Naive B cell (primary cell): ENCODE results near the gene MTCL1. TPM values are rescaled to one million over a fixed set of nuclear protein-coding genes. Genes with fewer than 3 reads are reported as not detected.

Source experiments
- ATAC-seq, 2 donors: fragments of 150-1000 bp; cut with Tn5 transposase; 2 replicates each; pipeline ENCODE4 v1.10.0; 2021; ENCODE audit warnings: low read depth in 2 of 2, mild to moderate bottlenecking in 2 of 2, moderate library complexity in 2 of 2
- DNase-seq: peaks from one replicate; pipeline ENCODE4 v3.0.0; 2022
- H3K27ac Mint-ChIP-seq, 6 donors: one replicate each; pipeline ENCODE4 v1.8.0; 2020 to 2022; ENCODE audit warnings: mild to moderate bottlenecking in 6 of 6, mixed read lengths in 6 of 6, moderate library complexity in 5 of 6, inconsistent platforms in 2 of 6
- H3K27me3 Mint-ChIP-seq, 3 donors: one replicate each; pipeline ENCODE4 v1.8.0; 2021 to 2022; ENCODE audit warnings: mixed read lengths in 3 of 3, mild to moderate bottlenecking in 1 of 3
- H3K36me3 Mint-ChIP-seq, 2 donors: one replicate each; pipeline ENCODE4 v1.8.0; 2020 to 2022; ENCODE audit warnings: mixed read lengths in 2 of 2, inconsistent platforms in 1 of 2, mild to moderate bottlenecking in 1 of 2
- H3K4me1 Mint-ChIP-seq, 3 donors: one replicate each; pipeline ENCODE4 v1.8.0; 2020 to 2022; ENCODE audit warnings: mixed read lengths in 3 of 3, inconsistent platforms in 1 of 3, mild to moderate bottlenecking in 1 of 3, moderate library complexity in 1 of 3
- H3K4me3 Mint-ChIP-seq, 8 donors: one replicate each; pipeline ENCODE4 v1.8.0; 2020 to 2022; ENCODE audit warnings: mild to moderate bottlenecking in 8 of 8, mixed read lengths in 8 of 8, moderate library complexity in 8 of 8, inconsistent platforms in 2 of 8
- H3K9me3 Mint-ChIP-seq, 7 donors: one replicate each; pipeline ENCODE4 v1.8.0; 2020 to 2022; ENCODE audit warnings: mixed read lengths in 7 of 7, mild to moderate bottlenecking in 5 of 7, inconsistent platforms in 2 of 7, moderate library complexity in 1 of 7
- polyA plus RNA-seq, 6 donors: library from polyadenylated mRNA; unstranded; fragments of 300-500 nt; fragmentation: Illumina TruSeq; gene quantifications; one replicate each; pipeline ENCODE4 v1.2.3, GENCODE V29; 2021; ENCODE audit warnings: low read depth in 6 of 6

Gene MTCL1
- polyA plus RNA-seq, 6 donors from 2014 or later = 0.26 to 1.4 (median 0.80) TPM

DNA sequence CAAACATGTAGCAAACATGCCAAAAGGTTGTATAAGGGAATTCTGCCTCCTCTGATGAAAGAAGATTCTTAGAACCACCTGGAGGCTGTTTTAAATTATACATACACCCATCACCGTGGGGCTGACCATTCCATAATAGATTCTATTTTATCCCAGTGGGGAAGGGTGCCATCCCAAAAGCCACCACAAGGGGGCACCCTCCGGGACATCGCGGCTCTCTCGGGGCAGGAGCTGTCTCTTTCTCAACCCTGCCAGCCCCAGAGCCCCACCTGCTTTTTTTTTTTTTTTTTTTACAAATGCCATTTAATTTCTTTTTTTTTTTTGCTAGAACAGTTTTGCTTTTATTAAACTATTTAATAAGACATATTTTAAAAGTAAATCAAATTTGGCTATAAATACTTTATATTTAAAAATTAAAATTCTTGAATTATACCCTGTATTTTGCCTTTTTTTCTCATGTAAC lies 8.6 kb upstream of the MTCL1 start:
- Mint-ChIP-seq H3K27ac (peak overlapping the region; percentile 38 to 96 (median 94)), H3K36me3 (no peaks in the 10 kb centered on the region), H3K4me1 (peaks cover 11 to 14% (median 12%) of the 10 kb centered on the region in 3 donors), H3K27me3 (peaks cover 11 to 14% (median 11%) of the 10 kb centered on the region in 3 donors), H3K4me3 (peak overlapping the region in 2 of 8 donors; percentile 29 to 35), H3K9me3 (no peaks in the 10 kb centered on the region)
- ATAC-seq (peak; percentile 61 to 70), DNase-seq (peak; percentile 66)

- H3K36me3 Mint-ChIP-seq = no peaks in the 10 kb centered on the region
Observed at GRCh38 chr18:8699126-8699525, 6.2 kb upstream of the MTCL1 start.

GRCh38 chr18:8699948-8700347 lies 5.4 kb upstream of the MTCL1 start:
- Mint-ChIP-seq H3K36me3 (no peaks in the 10 kb centered on the region), H3K27me3 (peaks cover 22 to 39% (median 37%) of the 10 kb centered on the region in 3 donors), H3K4me1 (peaks cover 21 to 27% (median 24%) of the 10 kb centered on the region in 3 donors), H3K9me3 (no peaks in the 10 kb centered on the region), H3K27ac (peak overlapping the region in 1 of 6 donors; percentile 57), H3K4me3 (peak overlapping the region in 1 of 8 donors; percentile 63)
- DNase-seq = no peak
- no peak for ATAC-seq

More at GRCh38 chr18:8699126-8699525, 6.2 kb upstream of the MTCL1 start:
- peaks cover 21 to 37% (median 34%) of the 10 kb centered on the region in 3 donors for H3K27me3 Mint-ChIP-seq
- H3K27ac Mint-ChIP-seq = no peak overlapping the region
- ATAC-seq (no peak), DNase-seq (no peak)
- no peaks in the 10 kb centered on the region for H3K9me3 Mint-ChIP-seq
- peak overlapping the region in 1 of 8 donors; percentile 12 for H3K4me3 Mint-ChIP-seq
- peaks cover 16 to 20% (median 18%) of the 10 kb centered on the region in 3 donors for H3K4me1 Mint-ChIP-seq

DNA sequence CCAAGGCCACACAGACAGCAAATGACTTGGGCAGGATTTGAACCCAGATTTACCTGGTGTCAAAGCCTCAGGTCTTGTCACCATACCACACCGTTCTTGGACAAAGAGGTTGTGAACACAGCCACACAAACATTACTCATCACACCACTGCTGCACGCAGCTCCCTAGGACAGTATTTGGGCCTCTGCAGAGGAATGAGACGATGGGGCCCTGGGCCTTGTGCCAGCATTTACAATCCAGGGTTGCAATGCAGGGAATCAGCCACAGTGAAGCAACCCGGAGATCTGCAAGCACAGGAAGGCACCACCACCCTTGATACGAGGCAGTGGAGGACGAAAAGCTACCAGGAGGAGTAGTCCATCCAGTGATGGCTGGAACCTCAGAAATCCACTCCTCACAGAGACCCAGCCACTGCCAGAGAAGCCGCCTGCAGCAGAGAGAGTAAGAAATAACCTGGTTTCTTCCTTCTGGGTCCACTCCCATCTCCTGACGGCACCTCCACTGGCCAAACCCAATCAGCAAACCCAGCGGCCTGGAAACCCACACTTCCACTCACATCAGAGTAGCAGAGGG lies 3.7 kb upstream of the MTCL1 start:
- peak overlapping the region in 1 of 8 donors; percentile 47 for H3K4me3 Mint-ChIP-seq
- DNase-seq (no peak), ATAC-seq (no peak)
- H3K4me1 Mint-ChIP-seq = peaks cover 14 to 19% (median 14%) of the 10 kb centered on the region in 3 donors
- H3K9me3 Mint-ChIP-seq = no peaks in the 10 kb centered on the region
- peaks cover 19 to 40% (median 39%) of the 10 kb centered on the region in 3 donors for H3K27me3 Mint-ChIP-seq
- no peak overlapping the region for H3K27ac Mint-ChIP-seq
- H3K36me3 Mint-ChIP-seq = peaks cover 0 to 2% of the 10 kb centered on the region in 2 donors

DNA sequence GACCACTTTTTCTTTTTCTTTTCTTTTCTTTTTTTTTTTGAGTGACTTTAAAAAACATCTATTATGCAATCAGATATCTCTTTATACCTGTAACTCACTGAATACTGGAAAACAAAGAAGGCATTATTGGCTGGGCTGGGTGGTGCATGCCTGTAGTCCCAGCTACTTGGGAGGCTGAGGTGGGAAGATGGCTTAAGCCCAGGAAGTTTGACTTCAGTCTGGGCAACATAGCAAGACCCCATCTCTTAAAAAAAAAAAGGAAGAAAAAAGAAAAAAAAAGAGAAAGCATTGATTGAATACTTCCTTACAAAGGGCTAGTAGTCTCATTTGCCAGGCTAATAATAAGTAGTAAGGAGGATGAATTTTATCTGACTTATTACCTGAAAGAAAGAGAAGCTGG lies 2.7 kb upstream of the MTCL1 start:
- H3K27me3 Mint-ChIP-seq = peaks cover 20 to 48% (median 45%) of the 10 kb centered on the region in 3 donors

DNA sequence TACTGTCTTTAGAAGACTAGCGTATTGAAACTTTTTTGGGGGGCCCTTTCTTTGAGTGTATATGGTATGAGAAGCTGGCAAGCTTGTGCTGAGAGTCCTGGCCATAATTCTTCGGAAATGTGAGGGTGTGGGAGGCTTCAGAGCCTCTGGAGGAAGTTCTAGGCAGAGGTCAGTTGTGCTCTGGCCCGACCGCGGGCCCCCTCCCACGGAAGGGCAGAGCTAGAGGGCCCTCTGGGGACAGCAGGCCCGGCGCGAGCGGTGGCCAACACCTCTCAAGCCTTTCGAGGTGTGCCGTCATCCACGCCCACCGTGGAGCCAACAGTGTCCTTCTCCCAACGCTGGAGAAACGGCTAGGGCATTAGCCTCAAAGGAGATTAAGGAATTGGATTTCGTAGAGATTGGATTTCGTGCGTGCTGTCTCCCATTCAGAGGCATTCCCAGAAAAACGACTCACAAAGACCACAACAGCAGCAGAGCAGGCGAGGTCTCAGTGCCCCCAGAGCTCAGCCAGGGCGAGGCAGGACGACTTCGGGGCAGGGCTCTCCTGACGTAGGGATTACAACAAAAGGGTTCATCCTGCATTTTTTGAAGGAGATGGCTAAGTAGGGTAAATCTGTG lies 2.2 kb upstream of the MTCL1 start:
- Mint-ChIP-seq H3K4me1 (peaks cover 21 to 32% (median 23%) of the 10 kb centered on the region in 3 donors), H3K4me3 (peak overlapping the region in 4 of 8 donors; percentile 29 to 90 (median 80)), H3K9me3 (no peaks in the 10 kb centered on the region), H3K36me3 (peaks cover 0 to 8% of the 10 kb centered on the region in 2 donors), H3K27ac (peak overlapping the region in 1 of 6 donors; percentile 27), H3K27me3 (peaks cover 25 to 54% (median 45%) of the 10 kb centered on the region in 3 donors)
- no peak for ATAC-seq
- DNase-seq = no peak

More for the DNA sequence above, 2.7 kb upstream of the MTCL1 start:
- Mint-ChIP-seq H3K4me3 (peak overlapping the region in 2 of 8 donors; percentile 71 to 90), H3K27ac (no peak overlapping the region), H3K9me3 (no peaks in the 10 kb centered on the region), H3K36me3 (peaks cover 0 to 8% of the 10 kb centered on the region in 2 donors), H3K4me1 (peaks cover 18 to 27% (median 21%) of the 10 kb centered on the region in 3 donors)
- DNase-seq = no peak
- no peak for ATAC-seq

DNA sequence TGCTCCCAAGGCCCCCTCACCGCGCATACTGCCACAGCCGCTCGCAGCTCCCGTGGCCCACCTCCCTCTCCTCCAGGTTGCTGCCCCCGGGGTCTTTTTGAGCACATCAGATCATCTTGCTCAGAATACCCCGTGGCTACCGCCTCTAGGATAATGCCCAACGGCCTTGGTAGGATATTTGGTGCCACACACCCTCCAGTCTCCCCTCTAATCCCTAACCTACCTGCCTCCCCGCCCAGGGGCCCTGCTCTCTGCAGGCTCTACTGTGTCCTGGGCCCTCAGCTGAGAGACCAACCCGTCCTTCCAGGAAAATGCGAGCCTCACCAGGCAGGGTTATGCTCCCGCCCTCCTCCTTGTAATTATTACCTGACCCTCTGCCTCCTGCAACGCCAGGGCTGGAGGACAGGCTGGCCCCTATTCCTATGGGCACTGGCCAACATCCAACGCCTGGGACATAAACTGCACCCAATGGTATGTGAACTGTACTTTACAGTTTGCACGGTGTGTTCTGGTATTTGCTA lies 1.5 kb upstream of the MTCL1 start:
- ATAC-seq = no peak
- Mint-ChIP-seq H3K36me3 (peaks cover 0 to 8% of the 10 kb centered on the region in 2 donors), H3K4me1 (peaks cover 21 to 35% (median 23%) of the 10 kb centered on the region in 3 donors), H3K27me3 (peaks cover 25 to 60% (median 45%) of the 10 kb centered on the region in 3 donors), H3K9me3 (no peaks in the 10 kb centered on the region), H3K27ac (peak overlapping the region in 1 of 6 donors; percentile 83), H3K4me3 (peak overlapping the region; percentile 90 to 98 (median 93))
- no peak for DNase-seq

- Mint-ChIP-seq H3K4me3 (peak overlapping the region; percentile 90 to 98 (median 93)), H3K9me3 (no peaks in the 10 kb centered on the region), H3K36me3 (peaks cover 0 to 8% of the 10 kb centered on the region in 2 donors), H3K4me1 (peaks cover 21 to 40% (median 23%) of the 10 kb centered on the region in 3 donors), H3K27me3 (peaks cover 22 to 58% (median 43%) of the 10 kb centered on the region in 3 donors), H3K27ac (peak overlapping the region in 4 of 6 donors; percentile 44 to 86 (median 78))
- ATAC-seq = peak; percentile 78 to 79
- DNase-seq = peak; percentile 85
Observed at GRCh38 chr18:8704361-8705237, 757 bp upstream of the MTCL1 start.

GRCh38 chr18:8705961-8706790 lies 820 bp downstream of the MTCL1 start:
- H3K27me3 Mint-ChIP-seq = peaks cover 18 to 54% (median 37%) of the 10 kb centered on the region in 3 donors
- H3K9me3 Mint-ChIP-seq = no peaks in the 10 kb centered on the region
- peak overlapping the region in 2 of 6 donors; percentile 90 to 95 for H3K27ac Mint-ChIP-seq
- peaks cover 0 to 8% of the 10 kb centered on the region in 2 donors for H3K36me3 Mint-ChIP-seq
- peak; percentile 20 to 22 for ATAC-seq
- H3K4me3 Mint-ChIP-seq = peak overlapping the region; percentile 86 to 99 (median 95)
- peaks cover 21 to 40% (median 23%) of the 10 kb centered on the region in 3 donors for H3K4me1 Mint-ChIP-seq
- DNase-seq = peak; percentile 23

DNA sequence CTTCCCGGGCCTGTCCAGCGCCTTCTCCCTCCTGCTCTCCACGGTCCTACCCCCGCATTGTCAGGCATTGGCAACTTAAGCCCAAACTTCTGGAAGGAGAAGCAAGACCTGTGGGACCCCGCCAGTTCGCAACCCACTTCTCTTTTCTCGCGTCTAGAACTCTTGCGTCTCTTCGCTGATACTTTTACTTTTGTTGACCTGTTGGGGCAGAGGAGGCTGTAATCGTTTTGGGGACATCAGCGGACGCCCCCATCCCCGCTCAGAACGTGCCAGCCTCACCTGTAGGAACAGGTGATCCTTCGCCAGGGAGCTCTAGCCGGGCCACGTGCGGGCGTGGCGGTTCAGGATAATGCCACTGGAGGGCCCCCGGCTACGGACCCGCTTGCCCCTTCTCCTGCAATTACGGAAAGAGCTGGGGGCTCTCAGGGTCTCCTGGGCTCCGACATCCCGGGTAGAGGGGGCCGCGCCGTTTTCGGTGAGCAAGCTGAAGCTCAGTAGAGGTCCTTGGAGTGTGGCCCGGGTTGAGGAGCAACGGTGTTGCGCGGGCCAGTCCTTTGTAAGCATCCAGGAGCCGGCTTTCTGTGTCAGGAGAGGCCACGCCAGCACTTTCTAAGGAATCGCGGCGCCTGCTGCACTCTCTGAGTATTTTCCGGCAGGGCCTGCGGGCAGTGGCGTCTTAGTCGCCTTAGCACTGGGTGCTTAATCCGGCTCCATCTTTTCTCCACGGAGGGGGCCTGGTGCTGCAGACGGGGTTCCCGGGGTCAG lies 1.6 kb downstream of the MTCL1 start:
- Mint-ChIP-seq H3K27ac (peak overlapping the region; percentile 44 to 95 (median 68)), H3K36me3 (peaks cover 0 to 8% of the 10 kb centered on the region in 2 donors), H3K4me3 (peak overlapping the region; percentile 86 to 99 (median 95)), H3K9me3 (no peaks in the 10 kb centered on the region), H3K27me3 (peaks cover 18 to 51% (median 32%) of the 10 kb centered on the region in 3 donors), H3K4me1 (peaks cover 21 to 40% (median 23%) of the 10 kb centered on the region in 3 donors)
- peak; percentile 7 to 12 for ATAC-seq
- DNase-seq = peak; percentile 54

DNA sequence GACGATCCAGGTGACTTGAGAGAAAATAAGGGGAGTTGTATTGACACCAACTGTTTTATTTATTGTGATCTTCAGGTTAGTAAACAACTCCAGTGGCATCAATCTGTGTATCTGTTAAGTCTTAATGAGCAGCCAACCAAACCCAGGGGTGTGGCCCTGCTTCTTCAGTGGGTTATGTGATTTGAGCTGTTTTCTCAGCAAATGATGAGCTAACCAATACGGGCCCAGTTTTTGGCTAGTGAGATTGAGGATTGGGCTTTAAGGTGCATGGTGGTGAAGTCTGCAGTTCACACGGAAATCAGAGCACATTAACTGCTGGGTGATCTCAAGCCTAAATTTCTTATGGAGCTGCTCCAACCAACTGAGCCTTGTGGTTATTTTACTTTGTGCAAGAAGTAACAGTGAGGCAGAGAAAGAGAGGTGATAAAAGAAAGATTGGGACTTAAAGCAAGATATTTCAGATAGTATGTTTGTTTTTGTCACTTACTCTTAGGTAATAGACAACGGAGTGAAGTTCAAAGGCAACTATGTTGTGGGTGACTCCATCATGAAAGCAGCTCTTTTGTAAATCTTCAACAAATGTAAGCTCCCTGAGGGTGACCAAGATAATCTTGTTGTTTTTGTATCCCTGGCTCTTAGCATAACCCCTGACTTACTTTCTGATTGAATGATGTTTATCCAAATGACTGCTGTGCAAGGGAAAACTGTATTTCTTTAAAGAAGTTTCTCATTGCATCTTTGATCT lies 2.4 kb downstream of the MTCL1 start:
- H3K36me3 Mint-ChIP-seq = peaks cover 0 to 8% of the 10 kb centered on the region in 2 donors
- DNase-seq (no peak), ATAC-seq (no peak)
- H3K9me3 Mint-ChIP-seq = no peaks in the 10 kb centered on the region
- H3K27me3 Mint-ChIP-seq = peaks cover 15 to 43% (median 25%) of the 10 kb centered on the region in 3 donors
- H3K4me1 Mint-ChIP-seq = peaks cover 21 to 40% (median 23%) of the 10 kb centered on the region in 3 donors
- peak overlapping the region in 1 of 6 donors; percentile 90 for H3K27ac Mint-ChIP-seq
- H3K4me3 Mint-ChIP-seq = peak overlapping the region; percentile 86 to 99 (median 95)
